A673 (cell line): ENCODE measurements around the gene DARS1. TPM values are rescaled to one million over a fixed set of nuclear protein-coding genes. Genes with fewer than 3 reads are reported as not detected.

Experiments used
- BruUV-seq: library from RNA; stranded (reverse); fragments of 400-500 nt; replicated peaks from 2 replicates; lab custom pipeline; 2021; lab: Mats Ljungman, UMichigan
- CTCF ChIA-PET: fragments of 300-600 bp; sonication (Branson Sonifier 250); formaldehyde crosslinking; loops from one replicate; lab custom pipeline; 2022; ENCODE audit warnings: antibody characterized with exemption; lab: Charles Lee
- POLR2A ChIA-PET: fragments of 300-600 bp; sonication (Branson Sonifier 250); formaldehyde crosslinking; loops from one replicate; lab custom pipeline; 2022; ENCODE audit warnings: antibody characterized with exemption; ENCODE audit not compliant: low non-redundant PET; lab: Charles Lee
- DNase-seq: peaks from one replicate; pipeline ENCODE4 v3.0.0-alpha.2; 2015; ENCODE audit warnings: low spot score
- H3K27ac ChIP-seq: fragments of 200-600 bp; sonication (generic); 2 replicates; pipeline ENCODE4 v1.5.1; 2016; ENCODE audit warnings: mixed run types, low read depth, mild to moderate bottlenecking, mixed read lengths, antibody characterized with exemption, low read length; ENCODE audit not compliant: poor library complexity, severe bottlenecking
- H3K27me3 ChIP-seq: fragments of 200-600 bp; sonication (generic); replicated peaks from 2 replicates; pipeline ENCODE4 v1.6.1; 2017; ENCODE audit warnings: mixed run types, low read depth, mild to moderate bottlenecking, mixed read lengths, antibody characterized with exemption, low read length; ENCODE audit not compliant: insufficient read depth, poor library complexity
- H3K36me3 ChIP-seq: fragments of 200-600 bp; sonication (generic); 2 replicates; pipeline ENCODE4 v1.6.1; 2016; ENCODE audit warnings: mixed run types, mild to moderate bottlenecking, mixed read lengths, antibody characterized with exemption, low read length; ENCODE audit not compliant: insufficient read depth, poor library complexity, severe bottlenecking
- H3K4me1 ChIP-seq: fragments of 200-600 bp; sonication (generic); 2 replicates; pipeline ENCODE4 v1.6.1; 2017; ENCODE audit warnings: mixed run types, mild to moderate bottlenecking, mixed read lengths, antibody characterized with exemption, low read length; ENCODE audit not compliant: insufficient read depth, poor library complexity, severe bottlenecking
- H3K4me3 ChIP-seq: fragments of 200-600 bp; sonication (generic); 2 replicates; pipeline ENCODE4 v1.5.1; 2016; ENCODE audit warnings: low read depth, mixed run types, mild to moderate bottlenecking, mixed read lengths, low read length; ENCODE audit not compliant: poor library complexity, severe bottlenecking
- H3K9me3 ChIP-seq: fragments of 200-600 bp; sonication (generic); 2 replicates; pipeline ENCODE4 v1.6.1; 2016; ENCODE audit warnings: mixed run types, low read depth, mild to moderate bottlenecking, mixed read lengths, antibody characterized with exemption, low read length; ENCODE audit not compliant: poor library complexity, severe bottlenecking
- CTCF ChIP-seq: fragments of 300-800, 200-600 bp; sonication (generic); conservative IDR thresholded peaks from 2 replicates; pipeline ENCODE4 v1.5.1; 2017; ENCODE audit warnings: low read depth, mild to moderate bottlenecking, antibody characterized with exemption, low read length, moderate library complexity, mixed read lengths
- EZH2 ChIP-seq: fragments of 200-600 bp; sonication (generic); IDR thresholded peaks from 2 replicates; pipeline ENCODE4 v1.6.1; 2017; ENCODE audit warnings: borderline replicate concordance, low read depth, mild to moderate bottlenecking, mixed read lengths, antibody characterized with exemption, low read length; ENCODE audit not compliant: poor library complexity, severe bottlenecking
- intact Hi-C: fragments of 100-400 bp; cut with micrococcal nuclease; formaldehyde crosslinking; loops from one replicate; pipeline ENCODE4 v1.10.0; 2022; ENCODE audit not compliant: unreplicated experiment
- total RNA-seq: library from RNA; stranded (reverse); gene quantifications from 2 replicates; pipeline ENCODE4 v1.2.3, GENCODE V29; 2021

Gene DARS1
- total RNA-seq, 1 experiment from 2014 or later = 63.6 TPM

- H3K27ac ChIP-seq = no peak overlapping the region
- peaks cover 2% of the 10 kb centered on the region for H3K4me1 ChIP-seq
- POLR2A ChIA-PET = no interaction called here
- H3K4me3 ChIP-seq = no peak overlapping the region
- intact Hi-C loops = no loop called here
- DNase-seq = no peak
- BruUV-seq = no TSS peak
- TF ChIP-seq EZH2 (no peak), CTCF (no peak)
- CTCF ChIA-PET = no interaction called here
- no peaks in the 10 kb centered on the region for H3K9me3 ChIP-seq
- no peaks in the 10 kb centered on the region for H3K27me3 ChIP-seq
- H3K36me3 ChIP-seq = no peaks in the 10 kb centered on the region
Measured at GRCh38 chr2:135899567-135899966, 85.9 kb downstream of the DARS1 start.

- H3K4me3 ChIP-seq = no peak overlapping the region
- H3K4me1 ChIP-seq = peaks cover under 1% of the 10 kb centered on the region
- no peaks in the 10 kb centered on the region for H3K36me3 ChIP-seq
- H3K27me3 ChIP-seq = no peaks in the 10 kb centered on the region
- intact Hi-C loops = no loop called here
- DNase-seq = no peak
- TF ChIP-seq CTCF = no peak
- no peak for TF ChIP-seq EZH2
- H3K27ac ChIP-seq = no peak overlapping the region
- H3K9me3 ChIP-seq = no peaks in the 10 kb centered on the region
- no TSS peak for BruUV-seq
- ChIA-PET CTCF (no interaction called here), POLR2A (no interaction called here)
Measured at GRCh38 chr2:135898234-135898786, 87.1 kb downstream of the DARS1 start.

GRCh38 chr2:135894930-135895329 is 90.5 kb downstream of the DARS1 start:
- H3K4me3 ChIP-seq = no peak overlapping the region
- H3K4me1 ChIP-seq = no peaks in the 10 kb centered on the region
- H3K36me3 ChIP-seq = no peaks in the 10 kb centered on the region
- no peaks in the 10 kb centered on the region for H3K9me3 ChIP-seq
- POLR2A ChIA-PET = no interaction called here
- no TSS peak for BruUV-seq
- TF ChIP-seq EZH2 (no peak), CTCF (no peak)
- DNase-seq = no peak
- H3K27me3 ChIP-seq = no peaks in the 10 kb centered on the region
- no peak overlapping the region for H3K27ac ChIP-seq
- intact Hi-C loops = no loop called here
- CTCF ChIA-PET = no interaction called here
